SK-N-SH (cell line): ENCODE data around the gene RNU6-9. TPM values are rescaled to one million over a fixed set of nuclear protein-coding genes. Genes with fewer than 3 reads are reported as not detected.

Experiments
- polyA plus RNA-seq, 3 experiments: library from polyadenylated mRNA; depleted of rRNA; stranded (reverse); fragments of >200 nt; gene quantifications; 2 replicates each; pipeline ENCODE4 v1.2.3, GENCODE V29; 2012
- small RNA-seq, 7 experiments: library from RNA; depleted of rRNA; stranded (forward); fragments of <200 nt; gene quantifications; one replicate each; pipeline ENCODE3, GENCODE V24; 2012
- TF ChIP-seq, protein P1 (sequence below): fragments of 150-350 bp; IDR thresholded peaks from 2 replicates; pipeline ENCODE4 v1.6.1; 2016; ENCODE audit warnings: mild to moderate bottlenecking, low read depth, low read length
- TF ChIP-seq, protein P2 (sequence below): fragments of 200-600 bp; sonication (generic); IDR thresholded peaks from 2 replicates; pipeline ENCODE4 v1.6.1; 2017; ENCODE audit warnings: antibody characterized with exemption, mild to moderate bottlenecking, moderate library complexity

The RNU6-9 gene
- polyA plus RNA-seq, 1 of the 3 experiments (the other 2 are of a cell fraction), result not detected

DNA sequence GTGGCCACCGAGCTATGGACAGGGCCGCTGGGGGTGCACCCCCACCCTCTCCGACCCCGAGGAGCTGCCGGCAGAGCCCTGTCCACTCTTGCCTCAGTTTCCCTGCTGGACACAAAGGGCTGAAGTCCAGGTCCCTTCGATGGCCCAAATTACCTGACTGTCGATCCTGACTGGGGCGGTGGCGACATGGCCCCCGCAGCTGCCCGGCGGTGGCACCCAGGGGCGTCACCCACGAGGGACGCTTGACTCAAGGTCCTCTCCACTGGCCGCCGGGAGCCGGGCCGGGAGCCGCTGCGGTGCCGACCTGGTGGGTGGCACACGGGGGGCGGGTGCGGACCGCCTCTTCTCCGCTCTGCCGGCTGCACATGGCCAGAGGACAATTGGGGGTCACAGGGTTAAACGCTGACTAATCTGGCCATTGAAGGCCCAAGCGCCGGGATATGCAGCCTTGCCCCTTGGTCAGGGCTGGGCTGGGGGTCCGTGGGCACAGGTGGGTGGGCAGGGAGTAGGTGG, 48.9 kb downstream of the RNU6-9 start (continued):
- TF ChIP-seq, protein P1, sequence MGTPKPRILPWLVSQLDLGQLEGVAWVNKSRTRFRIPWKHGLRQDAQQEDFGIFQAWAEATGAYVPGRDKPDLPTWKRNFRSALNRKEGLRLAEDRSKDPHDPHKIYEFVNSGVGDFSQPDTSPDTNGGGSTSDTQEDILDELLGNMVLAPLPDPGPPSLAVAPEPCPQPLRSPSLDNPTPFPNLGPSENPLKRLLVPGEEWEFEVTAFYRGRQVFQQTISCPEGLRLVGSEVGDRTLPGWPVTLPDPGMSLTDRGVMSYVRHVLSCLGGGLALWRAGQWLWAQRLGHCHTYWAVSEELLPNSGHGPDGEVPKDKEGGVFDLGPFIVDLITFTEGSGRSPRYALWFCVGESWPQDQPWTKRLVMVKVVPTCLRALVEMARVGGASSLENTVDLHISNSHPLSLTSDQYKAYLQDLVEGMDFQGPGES, result no peak
- TF ChIP-seq, protein P2, sequence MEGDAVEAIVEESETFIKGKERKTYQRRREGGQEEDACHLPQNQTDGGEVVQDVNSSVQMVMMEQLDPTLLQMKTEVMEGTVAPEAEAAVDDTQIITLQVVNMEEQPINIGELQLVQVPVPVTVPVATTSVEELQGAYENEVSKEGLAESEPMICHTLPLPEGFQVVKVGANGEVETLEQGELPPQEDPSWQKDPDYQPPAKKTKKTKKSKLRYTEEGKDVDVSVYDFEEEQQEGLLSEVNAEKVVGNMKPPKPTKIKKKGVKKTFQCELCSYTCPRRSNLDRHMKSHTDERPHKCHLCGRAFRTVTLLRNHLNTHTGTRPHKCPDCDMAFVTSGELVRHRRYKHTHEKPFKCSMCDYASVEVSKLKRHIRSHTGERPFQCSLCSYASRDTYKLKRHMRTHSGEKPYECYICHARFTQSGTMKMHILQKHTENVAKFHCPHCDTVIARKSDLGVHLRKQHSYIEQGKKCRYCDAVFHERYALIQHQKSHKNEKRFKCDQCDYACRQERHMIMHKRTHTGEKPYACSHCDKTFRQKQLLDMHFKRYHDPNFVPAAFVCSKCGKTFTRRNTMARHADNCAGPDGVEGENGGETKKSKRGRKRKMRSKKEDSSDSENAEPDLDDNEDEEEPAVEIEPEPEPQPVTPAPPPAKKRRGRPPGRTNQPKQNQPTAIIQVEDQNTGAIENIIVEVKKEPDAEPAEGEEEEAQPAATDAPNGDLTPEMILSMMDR, result no peak

Small RNA genes lying within 50 kb of the gene (small RNA-seq; reads per million reads assigned to genes)
- 2.2 to 32.2 (median 10.4) reads per million in 7 experiments for gene RNU6-9

Other genes starting within 250 kb of the RNU6-9 start
- 9.0 and 12.9 TPM in 2 replicates for gene RNF126, start 230.3 kb upstream of the RNU6-9 start, polyA plus RNA-seq (2012; rRNA removed)
- 64.4 and 73.0 TPM in 2 replicates for gene FSTL3, start 217.1 kb upstream of the RNU6-9 start, polyA plus RNA-seq (2012; rRNA removed)
- gene PRSS57, start 198.0 kb upstream of the RNU6-9 start, polyA plus RNA-seq (2012; rRNA removed), result not detected in 2 replicates
- gene PALM, start 184.5 kb upstream of the RNU6-9 start, polyA plus RNA-seq (2012; rRNA removed), result 6.2 and 15.6 TPM in 2 replicates
- gene MISP, start 142.4 kb upstream of the RNU6-9 start, polyA plus RNA-seq (2012; rRNA removed), result 0.03 and 0.08 TPM in 2 replicates
- gene PTBP1, start 96.0 kb upstream of the RNU6-9 start, polyA plus RNA-seq (2012; rRNA removed), result 172 and 243 TPM in 2 replicates
- gene PLPPR3, start 71.5 kb upstream of the RNU6-9 start, polyA plus RNA-seq (2012; rRNA removed), result 1.5 and 1.6 TPM in 2 replicates
- gene AZU1, start 65.6 kb upstream of the RNU6-9 start, polyA plus RNA-seq (2012; rRNA removed), result 0.15 TPM in 2 replicates
- not detected in 2 replicates for gene PRTN3, start 52.5 kb upstream of the RNU6-9 start, polyA plus RNA-seq (2012; rRNA removed)
- gene ELANE, start 41.2 kb upstream of the RNU6-9 start, polyA plus RNA-seq (2012; rRNA removed), result not detected in 2 replicates
- gene CFD, start 33.8 kb upstream of the RNU6-9 start, polyA plus RNA-seq (2012; rRNA removed), result 2.5 and 3.2 TPM in 2 replicates
- 30.0 and 40.6 TPM in 2 replicates for gene MED16, start 297 bp upstream of the RNU6-9 start, polyA plus RNA-seq (2012; rRNA removed)
- gene R3HDM4, start 19.7 kb downstream of the RNU6-9 start, polyA plus RNA-seq (2012; rRNA removed), result 39.2 and 41.4 TPM in 2 replicates
- not detected in 2 replicates for gene KISS1R, start 23.8 kb downstream of the RNU6-9 start, polyA plus RNA-seq (2012; rRNA removed)
- 4.4 and 8.6 TPM in 2 replicates for gene ARID3A, start 32.6 kb downstream of the RNU6-9 start, polyA plus RNA-seq (2012; rRNA removed)
- gene WDR18, start 90.9 kb downstream of the RNU6-9 start, polyA plus RNA-seq (2012; rRNA removed), result 47.9 and 51.5 TPM in 2 replicates
- gene GRIN3B, start 106.9 kb downstream of the RNU6-9 start, polyA plus RNA-seq (2012; rRNA removed), result 1.5 and 1.8 TPM in 2 replicates
- 138 and 145 TPM in 2 replicates for gene TMEM259, start 127.6 kb downstream of the RNU6-9 start, polyA plus RNA-seq (2012; rRNA removed)
- not detected in 2 replicates for gene RNU6-2, start 128.0 kb downstream of the RNU6-9 start, polyA plus RNA-seq (2012; rRNA removed)
- 152 and 279 TPM in 2 replicates for gene CNN2, start 133.1 kb downstream of the RNU6-9 start, polyA plus RNA-seq (2012; rRNA removed)
- gene ABCA7, start 146.6 kb downstream of the RNU6-9 start, polyA plus RNA-seq (2012; rRNA removed), result 7.8 and 8.3 TPM in 2 replicates
- gene ARHGAP45, start 173.7 kb downstream of the RNU6-9 start, polyA plus RNA-seq (2012; rRNA removed), result 2.8 and 4.2 TPM in 2 replicates
- gene POLR2E, start 201.9 kb downstream of the RNU6-9 start, polyA plus RNA-seq (2012; rRNA removed), result 238 and 283 TPM in 2 replicates
- 566 and 925 TPM in 2 replicates for gene GPX4, start 210.5 kb downstream of the RNU6-9 start, polyA plus RNA-seq (2012; rRNA removed)